H54 (cell line): Measurements from ENCODE around the gene SYF2.
"Not testable (repeated sequence)": the region's sequence is repeated elsewhere in the genome, so short reads cannot be mapped to it uniquely, and the experiment has no call there.

Experiments used
- DNase-seq: peaks from one replicate; pipeline ENCODE4 v3.0.0; 2011; ENCODE audit warnings: low spot score, mixed read lengths; ENCODE audit not compliant: insufficient read length
- FAIRE-seq: peaks from 3 replicates; lab custom pipeline; 2011; peaks lifted over from hg19 to GRCh38; lab: Jason Lieb, UNC
- POLR2A ChIP-seq: IDR thresholded peaks from 2 replicates; pipeline ENCODE4 v1.6.1; 2011; ENCODE audit warnings: low read depth, mild to moderate bottlenecking, low read length

The SYF2 gene

DNA sequence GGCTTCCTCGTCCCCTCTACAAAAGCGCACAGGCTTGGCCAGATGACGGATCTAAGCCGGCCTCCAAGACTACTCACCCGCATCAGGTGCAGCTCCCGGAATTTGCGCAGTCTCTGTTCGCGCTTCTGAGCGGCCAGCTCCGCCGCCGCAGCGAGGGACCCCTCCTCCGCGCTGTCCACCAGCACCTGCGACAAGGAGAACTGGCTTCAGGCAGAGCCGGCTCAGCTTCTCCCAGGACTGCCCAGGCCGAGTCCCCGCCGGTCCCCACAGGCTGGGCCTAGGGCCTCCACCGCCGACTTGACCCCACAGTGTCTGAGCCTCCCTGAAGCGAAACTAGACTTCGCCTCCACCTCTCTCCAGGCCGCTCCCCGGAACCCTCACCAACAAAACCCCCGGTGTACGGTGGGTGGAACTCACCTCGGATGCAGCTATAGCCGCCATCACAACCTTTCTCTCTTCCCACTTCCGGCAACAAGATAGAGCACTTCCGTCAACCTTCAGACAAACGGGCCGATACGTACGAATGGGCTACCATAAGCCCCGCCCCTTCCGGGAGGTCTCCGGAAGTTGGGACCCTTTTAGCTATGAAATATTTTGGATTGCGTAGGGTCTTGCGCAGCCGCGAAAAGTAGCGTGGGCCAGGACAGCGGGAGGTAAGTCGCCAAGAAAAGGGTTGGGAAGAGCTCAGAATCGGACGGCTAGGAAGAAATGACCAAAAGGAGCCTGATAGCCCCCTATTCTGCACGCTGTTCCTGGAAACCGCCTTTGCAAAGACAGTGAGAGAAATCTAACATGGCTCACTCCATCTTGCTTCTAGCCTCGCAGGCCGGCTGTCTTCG, at the start of gene SYF2:
Gene SYF2 (minus strand): TSS at position 476 of the 839 bp plus-strand sequence. CDS start 35 bp downstream, at position 441.
- FAIRE-seq (peak; percentile 86), DNase-seq (peak; percentile 63)
- peak; percentile 26; the same call in 1 of the 2 replicates for TF ChIP-seq POLR2A

DNA sequence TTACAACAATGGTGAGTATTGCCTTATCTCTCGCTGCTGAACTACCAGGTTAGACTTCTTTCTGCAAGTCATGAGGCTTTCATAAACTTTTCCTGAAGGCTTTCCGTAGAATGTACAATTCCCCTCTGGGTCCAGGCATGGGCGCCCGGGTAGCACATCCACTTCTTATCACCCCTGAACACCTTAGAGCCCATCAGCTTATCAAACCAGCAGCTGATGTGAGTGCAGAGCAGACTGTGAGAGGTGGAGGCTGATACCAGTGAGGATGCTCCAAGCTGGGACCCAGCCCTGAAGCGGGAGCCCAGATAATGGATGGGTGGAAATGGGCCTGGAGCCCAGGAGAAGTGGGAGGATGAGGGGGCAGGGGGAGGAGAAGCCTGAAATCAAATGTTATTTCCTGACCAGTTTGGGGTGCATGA, 47.4 kb upstream of the SYF2 start:
- FAIRE-seq, DNase-seq: not testable (repeated sequence)

DNA sequence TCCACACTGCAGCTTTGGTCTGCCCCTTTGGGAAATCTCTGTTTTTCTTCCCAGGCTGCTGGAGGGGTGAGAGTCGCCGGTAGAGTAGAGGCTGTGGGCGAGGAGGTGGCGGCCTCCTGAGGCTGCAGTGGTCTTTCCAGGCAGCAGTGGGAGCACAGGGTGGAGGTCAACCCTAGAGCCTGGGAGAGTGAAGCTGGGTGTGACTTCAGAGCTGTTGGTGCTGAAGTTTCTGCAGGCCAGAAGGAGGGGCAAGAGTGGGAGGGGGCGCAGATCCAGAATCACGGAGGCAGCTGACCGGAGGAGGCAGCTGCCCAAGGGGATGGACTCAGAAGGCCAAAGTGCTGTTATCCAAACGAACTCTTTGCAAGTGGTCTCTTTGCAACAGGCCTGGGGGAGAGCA, 46.5 kb upstream of the SYF2 start:
- not testable (repeated sequence) for DNase-seq, FAIRE-seq

DNA sequence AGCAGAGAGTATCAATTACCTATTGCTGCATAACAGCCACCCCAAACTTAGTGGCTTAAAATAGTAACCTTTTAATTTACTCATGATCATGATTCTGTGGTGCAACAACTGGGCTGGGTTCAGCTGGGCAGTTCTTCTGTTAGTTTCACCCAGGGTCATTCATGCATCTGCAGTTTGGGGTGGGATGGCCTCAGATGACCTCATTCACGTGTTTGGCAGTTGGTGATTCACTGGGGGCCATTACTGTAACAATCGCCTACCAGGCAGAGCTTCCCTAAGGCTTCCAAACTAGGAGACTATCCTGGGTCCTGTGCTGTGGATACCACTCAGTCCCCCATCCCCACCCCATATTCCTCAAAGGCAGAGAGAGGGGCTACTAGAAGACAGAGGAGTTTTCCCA, 46.1 kb upstream of the SYF2 start:
- FAIRE-seq, DNase-seq: not testable (repeated sequence)

DNA sequence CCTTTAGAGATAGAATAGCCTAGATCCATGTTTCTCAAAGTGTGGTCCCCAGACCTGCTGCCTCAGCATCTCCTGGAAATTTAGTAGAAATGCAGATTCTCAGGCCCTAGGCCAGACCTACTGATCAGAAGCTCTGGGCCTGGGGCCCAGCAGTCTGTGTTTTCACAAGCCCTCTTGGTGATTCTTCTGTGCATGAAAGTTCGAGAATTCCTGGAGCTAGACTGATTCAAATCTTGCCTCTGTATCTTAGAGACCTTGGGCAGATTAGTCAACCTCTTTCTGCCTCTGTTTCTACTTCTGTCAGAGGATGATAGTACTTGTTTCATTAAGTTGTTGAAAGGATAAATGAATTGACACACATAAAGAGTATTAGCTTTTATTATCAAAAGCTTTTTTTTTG, 45.0 kb upstream of the SYF2 start:
- not testable (repeated sequence) for FAIRE-seq, DNase-seq

DNA sequence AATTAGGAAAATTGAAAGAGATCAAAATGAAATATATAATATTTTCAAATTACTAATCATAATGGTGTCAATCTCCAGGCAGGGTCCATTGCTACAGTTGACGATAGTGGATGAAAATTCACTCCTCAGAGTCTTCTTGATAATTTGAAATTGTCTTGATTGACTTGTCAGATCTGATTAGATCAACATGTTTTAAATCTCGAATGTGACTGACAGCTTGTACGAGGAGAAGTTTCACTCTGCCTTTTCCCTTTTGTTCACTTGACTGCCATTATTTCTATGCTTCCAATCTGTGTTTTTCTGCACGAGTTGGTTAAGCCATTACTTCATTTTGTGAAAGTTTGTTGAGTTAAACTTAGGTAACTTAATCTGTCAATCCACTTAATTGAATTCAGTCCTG, 43.3 kb upstream of the SYF2 start:
- FAIRE-seq, DNase-seq: not testable (repeated sequence)

DNA sequence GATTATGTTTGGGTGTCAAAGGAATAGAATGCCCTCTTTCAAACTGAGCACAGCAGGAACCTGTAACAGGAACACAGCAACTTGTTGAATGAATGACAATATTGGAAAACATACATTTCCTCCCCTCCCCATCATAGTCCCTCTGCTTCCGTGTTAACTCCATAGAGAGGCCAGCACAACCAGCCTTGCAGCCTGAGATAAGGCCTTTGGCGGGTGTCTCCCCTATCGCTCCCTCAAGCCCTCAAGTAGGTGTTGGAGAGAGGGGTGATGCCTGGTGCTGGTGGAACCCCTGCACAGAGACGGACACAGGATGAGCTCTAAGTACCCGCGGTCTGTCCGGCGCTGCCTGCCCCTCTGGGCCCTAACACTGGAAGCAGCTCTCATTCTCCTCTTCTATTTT, 39.9 kb upstream of the SYF2 start, which contains the start of gene RHD:
Gene RHD (plus strand): TSS at position 272 of the 400 bp plus-strand sequence. CDS start 39 bp downstream, at position 311.
- FAIRE-seq, DNase-seq: not testable (repeated sequence)

DNA sequence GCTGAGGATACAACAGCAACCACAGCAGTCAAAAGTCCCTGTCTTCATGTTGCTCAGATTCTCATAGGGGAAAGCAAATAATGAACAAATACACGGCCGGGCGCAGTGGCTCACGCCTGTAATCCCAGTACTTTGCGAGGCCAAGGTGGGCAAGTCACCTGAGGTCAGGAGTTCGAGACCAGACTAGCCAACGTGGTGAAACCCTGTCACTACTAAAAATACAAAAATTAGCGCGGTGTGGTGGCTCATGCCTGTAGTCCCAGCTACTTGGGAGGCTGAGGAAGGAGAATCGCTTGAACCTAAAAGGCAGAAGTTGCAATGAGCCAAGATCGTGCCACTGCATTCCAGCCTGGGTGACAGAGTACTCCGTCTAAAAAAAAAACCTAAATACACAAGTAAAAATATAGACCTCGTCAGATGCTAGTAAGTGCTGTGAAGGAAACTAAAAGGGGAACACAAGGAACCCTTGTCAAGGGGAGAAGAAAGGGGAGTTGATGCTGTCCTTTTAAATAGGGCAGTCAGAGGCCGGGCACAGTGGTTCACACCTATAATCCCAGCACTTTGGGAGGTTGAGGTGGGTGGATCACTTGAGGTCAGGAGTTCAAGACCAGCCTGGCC, 36.0 kb upstream of the SYF2 start:
- DNase-seq, FAIRE-seq: not testable (repeated sequence)

DNA sequence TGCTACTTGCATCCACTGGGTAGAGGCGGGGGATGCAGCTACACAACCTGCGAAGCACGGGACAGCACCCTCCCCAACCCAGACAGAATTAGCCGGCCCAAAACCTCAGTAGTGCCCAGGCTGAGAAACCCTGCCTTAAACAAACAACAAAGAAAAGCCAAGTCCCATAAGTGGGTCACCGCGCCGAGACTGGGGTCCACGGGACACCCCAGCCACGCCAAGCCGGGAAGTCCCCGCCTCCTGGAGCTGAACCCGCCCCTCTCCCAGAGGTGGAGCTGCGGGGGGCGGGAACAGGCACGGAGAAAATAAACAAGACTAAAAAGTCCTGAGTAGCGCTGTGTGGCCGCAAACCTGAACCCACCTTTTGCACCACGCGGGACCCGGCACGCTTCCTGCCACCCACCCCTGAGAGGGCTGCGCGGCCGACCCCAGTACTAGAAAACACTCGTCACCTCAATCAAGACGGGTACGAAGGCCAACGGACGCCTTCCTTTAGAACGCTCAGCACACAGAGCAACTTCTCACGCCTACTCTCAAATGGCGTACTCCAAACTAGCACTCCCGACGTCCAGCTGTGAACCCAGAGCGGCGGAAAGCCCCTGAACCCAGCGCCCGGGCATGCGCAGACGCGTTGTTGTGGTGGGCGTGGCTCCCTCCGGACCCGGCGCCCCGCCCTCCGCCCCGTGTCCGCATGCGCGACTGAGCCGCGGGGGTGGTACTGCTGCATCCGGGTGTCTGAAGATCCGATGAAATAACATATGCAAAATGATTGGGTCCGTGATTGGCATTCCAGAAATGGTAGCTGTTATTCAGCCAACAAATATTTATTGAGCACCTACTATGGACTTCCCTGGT, 35.2 kb upstream of the SYF2 start:
- FAIRE-seq: peak; percentile 23
- not testable (repeated sequence) for DNase-seq

DNA sequence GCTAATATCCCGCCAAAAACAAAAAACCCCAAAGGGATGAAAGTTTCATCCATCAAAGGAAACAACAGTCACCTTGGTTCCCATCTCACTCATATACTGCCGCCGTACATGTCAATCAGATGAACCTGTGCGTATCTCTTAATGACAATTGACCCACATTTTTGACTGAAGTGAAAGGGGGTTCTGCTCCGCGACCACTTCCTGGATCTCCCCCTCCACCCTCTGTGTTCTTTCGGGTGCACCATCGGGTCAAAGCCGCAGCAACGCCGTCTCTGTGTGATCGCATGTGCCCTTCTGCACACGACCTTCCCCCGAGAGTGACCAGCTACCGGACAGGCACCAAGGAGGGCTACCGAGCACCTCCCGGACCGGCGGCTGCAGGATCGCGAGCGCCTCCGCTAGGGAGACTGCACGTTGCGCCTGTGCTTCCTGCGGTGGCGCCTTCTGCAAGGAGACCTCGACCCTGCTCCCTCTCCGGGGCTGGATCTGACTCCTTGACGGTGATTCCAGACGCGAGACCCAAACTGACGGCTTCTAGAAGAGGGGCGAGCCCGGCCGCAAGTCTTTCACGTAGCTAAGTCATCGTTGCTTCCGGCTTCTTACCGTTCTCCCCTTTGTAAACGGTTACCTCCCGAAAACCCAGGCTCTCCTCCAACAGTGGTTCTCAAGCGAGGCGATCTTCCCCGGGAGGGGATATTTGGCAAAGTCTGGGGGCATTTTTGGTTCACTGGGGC, 34.4 kb upstream of the SYF2 start:
- DNase-seq, FAIRE-seq: not testable (repeated sequence)

DNA sequence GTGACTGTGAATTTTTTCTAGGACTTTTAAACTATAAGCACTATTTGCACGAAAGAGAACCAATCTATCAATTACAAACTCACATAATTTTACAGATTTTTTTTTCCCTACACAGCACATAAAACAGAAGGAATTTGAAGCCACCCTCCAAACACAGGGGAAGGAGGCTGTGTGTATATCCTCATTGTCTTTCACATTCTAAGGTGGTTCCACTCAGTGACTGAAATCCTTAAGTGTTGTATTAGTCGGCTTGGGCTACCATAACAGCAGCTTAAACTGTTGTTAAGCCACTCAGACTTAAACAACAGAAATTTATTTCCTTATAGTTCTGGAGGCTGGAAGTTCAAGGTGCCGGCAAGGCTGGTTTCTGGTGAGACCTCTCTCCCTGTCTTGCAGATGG, 28.0 kb upstream of the SYF2 start:
- not testable (repeated sequence) for FAIRE-seq, DNase-seq

DNA sequence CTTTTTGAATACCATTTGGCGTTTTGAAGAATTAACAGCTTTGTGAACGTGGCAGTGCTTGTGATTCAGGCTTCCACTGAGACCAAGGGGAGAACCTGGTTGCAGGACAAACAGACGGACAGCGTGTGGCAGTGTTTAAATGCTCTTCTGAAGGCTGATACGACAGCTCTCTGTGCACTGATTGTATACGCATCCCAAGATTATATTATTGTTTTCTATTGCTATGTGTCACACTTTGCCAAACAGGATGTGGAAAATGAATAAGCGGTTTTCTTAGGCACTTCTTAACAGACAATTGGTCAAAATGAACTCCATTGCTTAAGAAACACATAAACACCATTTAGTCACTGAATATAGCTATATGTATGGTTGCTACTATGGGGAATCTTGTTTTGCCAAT, 27.5 kb upstream of the SYF2 start:
- FAIRE-seq: peak; percentile 97
- DNase-seq: not testable (repeated sequence)

DNA sequence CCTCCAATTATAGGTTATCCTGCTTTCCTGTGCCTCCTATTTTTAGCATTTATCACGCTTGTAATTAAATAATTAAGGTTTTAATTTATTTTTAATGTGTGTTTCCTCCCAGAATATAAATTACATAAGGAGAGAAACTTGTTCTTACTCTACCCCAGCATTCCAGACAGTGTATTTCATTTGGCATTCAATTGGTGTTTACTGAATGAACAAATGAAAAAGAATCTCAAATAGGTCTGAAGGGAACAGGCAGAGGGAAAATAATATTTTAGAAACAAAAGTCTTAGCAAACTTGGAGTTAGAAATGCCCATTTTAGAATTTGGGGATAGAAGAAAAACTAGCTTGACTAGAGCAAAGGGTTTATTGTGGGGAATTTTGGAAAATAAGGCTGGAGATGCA, 24.9 kb upstream of the SYF2 start:
- FAIRE-seq: no peak
- no peak for DNase-seq
- no peak for TF ChIP-seq POLR2A

DNA sequence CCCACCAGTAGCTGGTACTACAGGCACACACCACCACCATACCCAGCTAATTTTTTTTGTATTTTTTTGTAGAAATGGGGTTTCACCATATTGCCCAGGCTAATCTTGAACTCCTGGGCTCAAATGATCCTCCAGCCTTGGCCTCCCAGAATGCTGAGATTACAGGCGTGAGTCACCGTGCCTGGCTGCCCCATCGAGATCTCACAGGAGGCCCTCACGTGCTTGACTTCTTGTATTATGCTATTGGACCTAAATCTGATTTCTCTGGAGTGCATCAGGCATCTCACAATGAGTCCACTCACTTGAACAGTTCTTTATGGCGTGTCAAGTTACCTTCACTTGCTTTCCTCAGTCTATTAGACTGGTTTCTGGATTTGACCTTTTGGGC, 24.3 kb upstream of the SYF2 start:
- TF ChIP-seq POLR2A: no peak
- no peak for DNase-seq
- FAIRE-seq: no peak
